ENCODE results near the gene WWP2. TPM values are rescaled to one million over a fixed set of nuclear protein-coding genes. Genes with fewer than 3 reads are reported as not detected.
"Not testable (repeated sequence)": the region's sequence is repeated elsewhere in the genome, so short reads cannot be mapped to it uniquely, and the experiment has no call there.

The WWP2 gene
- total RNA-seq, 1 donor from 2014 or later: 39.9 TPM

- Mint-ChIP-seq H3K4me3 (ENCODE audit: unreplicated experiment) (no peak overlapping the region), H3K27me3 (ENCODE audit: low read depth) (no peaks in the 10 kb centered on the region), H3K9me3 (ENCODE audit: low read depth) (no peaks in the 10 kb centered on the region), H3K36me3 (ENCODE audit: low read depth) (peaks cover 8% of the 10 kb centered on the region), H3K4me1 (ENCODE audit: low read depth) (peaks cover 7% of the 10 kb centered on the region), H3K27ac (ENCODE audit: unreplicated experiment) (peak overlapping the region; percentile 72)
- TF ChIP-seq CTCF (IDR thresholded peaks at IDR 0.05): no peak
- DNase-seq (ENCODE audit: low spot score): no peak
Measured at GRCh38 chr16:69814561-69814960, 52.4 kb downstream of the WWP2 start.

- not testable (repeated sequence) for H3K27ac Mint-ChIP-seq (ENCODE audit: unreplicated experiment); H3K27me3 Mint-ChIP-seq (ENCODE audit: low read depth); DNase-seq (ENCODE audit: low spot score); H3K9me3 Mint-ChIP-seq (ENCODE audit: low read depth); H3K4me1 Mint-ChIP-seq (ENCODE audit: low read depth); H3K4me3 Mint-ChIP-seq (ENCODE audit: unreplicated experiment); H3K36me3 Mint-ChIP-seq (ENCODE audit: low read depth)
Measured at GRCh38 chr16:69815216-69815883, 53.2 kb downstream of the WWP2 start.

GRCh38 chr16:69816996-69817395 lies 54.9 kb downstream of the WWP2 start:
- H3K27me3 Mint-ChIP-seq (ENCODE audit: low read depth): no peaks in the 10 kb centered on the region
- H3K4me1 Mint-ChIP-seq (ENCODE audit: low read depth): peaks cover 18% of the 10 kb centered on the region
- no peak for DNase-seq (ENCODE audit: low spot score)
- H3K4me3 Mint-ChIP-seq (ENCODE audit: unreplicated experiment): no peak overlapping the region
- H3K27ac Mint-ChIP-seq (ENCODE audit: unreplicated experiment): no peak overlapping the region
- no peaks in the 10 kb centered on the region for H3K9me3 Mint-ChIP-seq (ENCODE audit: low read depth)
- no peak for TF ChIP-seq CTCF (IDR thresholded peaks at IDR 0.05)
- peaks cover 5% of the 10 kb centered on the region for H3K36me3 Mint-ChIP-seq (ENCODE audit: low read depth)

GRCh38 chr16:69818891-69819545 lies 56.9 kb downstream of the WWP2 start:
- Mint-ChIP-seq H3K4me1 (ENCODE audit: low read depth) (peaks cover 21% of the 10 kb centered on the region), H3K27ac (ENCODE audit: unreplicated experiment) (no peak overlapping the region), H3K9me3 (ENCODE audit: low read depth) (no peaks in the 10 kb centered on the region), H3K36me3 (ENCODE audit: low read depth) (peaks cover 5% of the 10 kb centered on the region), H3K4me3 (ENCODE audit: unreplicated experiment) (no peak overlapping the region), H3K27me3 (ENCODE audit: low read depth) (no peaks in the 10 kb centered on the region)
- no peak for DNase-seq (ENCODE audit: low spot score)
- no peak for TF ChIP-seq CTCF (IDR thresholded peaks at IDR 0.05)

- H3K9me3 Mint-ChIP-seq (ENCODE audit: low read depth): no peaks in the 10 kb centered on the region
- no peak for DNase-seq (ENCODE audit: low spot score)
Measured at GRCh38 chr16:69820926-69821541, 58.9 kb downstream of the WWP2 start.

More at GRCh38 chr16:69820926-69821541, 58.9 kb downstream of the WWP2 start:
- H3K36me3 Mint-ChIP-seq (ENCODE audit: low read depth): peaks cover 5% of the 10 kb centered on the region
- TF ChIP-seq CTCF (IDR thresholded peaks at IDR 0.05): no peak
- peak overlapping the region; percentile 48 for H3K4me3 Mint-ChIP-seq (ENCODE audit: unreplicated experiment)
- peaks cover 16% of the 10 kb centered on the region for H3K4me1 Mint-ChIP-seq (ENCODE audit: low read depth)
- H3K27ac Mint-ChIP-seq (ENCODE audit: unreplicated experiment): peak overlapping the region; percentile 94
- H3K27me3 Mint-ChIP-seq (ENCODE audit: low read depth): no peaks in the 10 kb centered on the region

Measured in chondrocyte (in vitro differentiated cells).